GM23338 (cell line): ENCODE measurements around the gene MLC1. TPM values are rescaled to one million over a fixed set of nuclear protein-coding genes. Genes with fewer than 3 reads are reported as not detected.

Experiments used
- ATAC-seq: fragments of 200-7000 bp; cut with Tn5 transposase; 3 replicates; pipeline ENCODE4 v1.9.1; 2020
- DNase-seq: peaks from one replicate; pipeline ENCODE4 v3.0.0-alpha.2; 2015; ENCODE audit warnings: low spot score
- H2AFZ ChIP-seq: fragments of 200-600 bp; sonication (generic); 2 replicates; pipeline ENCODE4 v1.8.0; 2016; ENCODE audit warnings: antibody characterized with exemption, mild to moderate bottlenecking, moderate library complexity
- H3F3A ChIP-seq: fragments of 200-600 bp; sonication (generic); replicated peaks from 2 replicates; pipeline ENCODE4 v1.8.0; 2017; ENCODE audit warnings: antibody characterized with exemption, mixed run types, low read depth
- H3K27ac ChIP-seq: fragments of 200-600 bp; sonication (generic); 2 replicates; pipeline ENCODE4 v1.6.1; 2016; ENCODE audit warnings: low read depth
- H3K27me3 ChIP-seq: fragments of 200-600 bp; sonication (generic); 2 replicates; pipeline ENCODE4 v1.8.0; 2016; ENCODE audit warnings: mild to moderate bottlenecking, mixed run types, moderate library complexity; ENCODE audit not compliant: insufficient read depth
- H3K36me3 ChIP-seq: fragments of 200-600 bp; sonication (generic); 2 replicates; pipeline ENCODE4 v1.8.0; 2016; ENCODE audit warnings: mild to moderate bottlenecking; ENCODE audit not compliant: insufficient read depth
- H3K4me1 ChIP-seq: fragments of 200-600 bp; sonication (generic); 2 replicates; pipeline ENCODE4 v1.8.0; 2016; ENCODE audit warnings: mild to moderate bottlenecking, moderate library complexity; ENCODE audit not compliant: insufficient read depth
- H3K4me2 ChIP-seq: fragments of 200-600 bp; sonication (generic); 2 replicates; pipeline ENCODE4 v1.7.1; 2017; ENCODE audit warnings: mixed run types
- H3K4me3 ChIP-seq: fragments of 200-600 bp; sonication (generic); 2 replicates; pipeline ENCODE4 v1.6.1; 2016; ENCODE audit warnings: mixed run types
- H3K79me2 ChIP-seq: fragments of 200-600 bp; sonication (generic); replicated peaks from 2 replicates; pipeline ENCODE4 v1.8.0; 2017; ENCODE audit warnings: mild to moderate bottlenecking; ENCODE audit not compliant: insufficient read depth
- H3K9me2 ChIP-seq: fragments of 200-600 bp; sonication (generic); 2 replicates; pipeline ENCODE4 v1.8.0; 2017; ENCODE audit not compliant: insufficient read depth
- H4K20me1 ChIP-seq: fragments of 200-600 bp; sonication (generic); replicated peaks from 2 replicates; pipeline ENCODE4 v1.8.0; 2017; ENCODE audit warnings: mild to moderate bottlenecking; ENCODE audit not compliant: insufficient read depth
- H3K27ac Mint-ChIP-seq: 2 replicates; pipeline ENCODE4 v1.8.0; 2020; ENCODE audit warnings: inconsistent platforms, mild to moderate bottlenecking, moderate library complexity, mixed read lengths
- H3K27me3 Mint-ChIP-seq: 3 replicates; pipeline ENCODE4 v1.8.0; 2022; ENCODE audit warnings: low read depth, mild to moderate bottlenecking, moderate library complexity, mixed read lengths, inconsistent platforms; ENCODE audit not compliant: insufficient read depth, poor library complexity
- H3K36me3 Mint-ChIP-seq: 3 replicates; pipeline ENCODE4 v1.8.0; 2021; ENCODE audit warnings: low read depth, mild to moderate bottlenecking, inconsistent platforms, moderate library complexity, mixed read lengths
- H3K4me1 Mint-ChIP-seq: 3 replicates; pipeline ENCODE4 v1.8.0; 2020; ENCODE audit warnings: mild to moderate bottlenecking, inconsistent platforms, mixed read lengths
- H3K4me3 Mint-ChIP-seq: 3 replicates; pipeline ENCODE4 v1.8.0; 2021; ENCODE audit warnings: moderate library complexity, mild to moderate bottlenecking, inconsistent platforms, mixed read lengths
- H3K9me3 Mint-ChIP-seq: 3 replicates; pipeline ENCODE4 v1.8.0; 2020; ENCODE audit warnings: moderate library complexity, mild to moderate bottlenecking, inconsistent platforms, mixed read lengths
- ETS1 ChIP-seq: IDR thresholded peaks from 2 replicates; pipeline ENCODE4 v1.6.1; 2016; ENCODE audit warnings: antibody characterized with exemption
- ZNF114 ChIP-seq: fragments of 250-450 bp; sonication (Bioruptor Pico); IDR thresholded peaks from 2 replicates; pipeline ENCODE4 v1.5.0; 2020; ENCODE audit warnings: mild to moderate bottlenecking, moderate library complexity
- ZNF331 ChIP-seq: fragments of 250-450 bp; sonication (Bioruptor Pico); IDR thresholded peaks from 2 replicates; pipeline ENCODE4 v1.5.0; 2020; ENCODE audit warnings: low read depth, mild to moderate bottlenecking, moderate library complexity
- ZNF462 ChIP-seq: fragments of 250-450 bp; sonication (Bioruptor Pico); IDR thresholded peaks from 2 replicates; pipeline ENCODE4 v1.5.0; 2020; ENCODE audit warnings: mild to moderate bottlenecking, moderate library complexity
- polyA plus RNA-seq: library from polyadenylated mRNA; unstranded; fragments of >200 nt; fragmentation: Nextera tagmentation; extraction: Ambion mirVana; gene quantifications from 2 replicates; pipeline ENCODE4 v1.2.1, GENCODE V29; 2016
- total RNA-seq: library from RNA; depleted of rRNA; stranded (reverse); fragments of >200 nt; shearing (Covaris generic); gene quantifications from 2 replicates; pipeline ENCODE4 v1.2.3, GENCODE V29; 2014

The MLC1 gene
- total and polyA plus RNA-seq, 2 experiments from 2014 or later: not detected

GRCh38 chr22:50119768-50120251, 34.6 kb upstream of the MLC1 start:
- Histone ChIP-seq H3K4me1 (no peaks in the 10 kb centered on the region), H3K4me3 (no peak overlapping the region), H3K27ac (no peak overlapping the region), H3K27me3 (no peaks in the 10 kb centered on the region), H3K36me3 (no peaks in the 10 kb centered on the region), H3K79me2 (no peaks in the 10 kb centered on the region), H3K4me2 (no peak overlapping the region), H4K20me1 (no peaks in the 10 kb centered on the region), H3F3A (no peaks in the 10 kb centered on the region), H3K9me2 (no peaks in the 10 kb centered on the region), H2AFZ (no peak overlapping the region)
- ATAC-seq (no peak), DNase-seq (no peak)
- peaks cover 1% of the 10 kb centered on the region for H3K27me3 Mint-ChIP-seq
- peaks cover 6% of the 10 kb centered on the region; the same call in 2 of the 3 replicates for H3K4me1 Mint-ChIP-seq
- peaks cover 10% of the 10 kb centered on the region; the same call in 2 of the 3 replicates for H3K9me3 Mint-ChIP-seq
- no peaks in the 10 kb centered on the region for H3K36me3 Mint-ChIP-seq
- H3K27ac Mint-ChIP-seq: no peak overlapping the region
- H3K4me3 Mint-ChIP-seq: no peak overlapping the region
- TF ChIP-seq ETS1 (no peak), ZNF462 (CRISPR knock-in tag) (no peak), ZNF114 (CRISPR knock-in tag) (no peak), ZNF331 (no peak)

GRCh38 chr22:50119169-50119767, 34.0 kb upstream of the MLC1 start:
- no peaks in the 10 kb centered on the region for H3K79me2 ChIP-seq
- H3K36me3 Mint-ChIP-seq: no peaks in the 10 kb centered on the region
- no peaks in the 10 kb centered on the region for H3K27me3 ChIP-seq
- H3K27ac ChIP-seq: no peak overlapping the region
- H3K36me3 ChIP-seq: no peaks in the 10 kb centered on the region
- H3K4me1 ChIP-seq: no peaks in the 10 kb centered on the region
- ATAC-seq (no peak), DNase-seq (no peak)
- H3K27ac Mint-ChIP-seq: no peak overlapping the region
- no peak overlapping the region for H3K4me2 ChIP-seq
- no peaks in the 10 kb centered on the region for H3F3A ChIP-seq
- no peaks in the 10 kb centered on the region for H3K9me2 ChIP-seq
- no peak overlapping the region for H2AFZ ChIP-seq
- no peak overlapping the region for H3K4me3 Mint-ChIP-seq
- peaks cover 10% of the 10 kb centered on the region; the same call in 2 of the 3 replicates for H3K9me3 Mint-ChIP-seq
- no peaks in the 10 kb centered on the region for H4K20me1 ChIP-seq
- no peak overlapping the region for H3K4me3 ChIP-seq
- peaks cover 4% of the 10 kb centered on the region for H3K27me3 Mint-ChIP-seq
- peaks cover 6% of the 10 kb centered on the region; the same call in 2 of the 3 replicates for H3K4me1 Mint-ChIP-seq
- no peak for TF ChIP-seq ZNF462 (CRISPR knock-in tag)
